Activated naive CD8-positive, alpha-beta T cell treated with anti-CD3 and anti-CD28 coated beads, Interleukin-2, amount 50 U/mL, for 16 hours (primary cell): ENCODE measurements around the gene SLC5A3.

Experiments used
- DNase-seq: peaks from one replicate; pipeline ENCODE4 v3.0.0-alpha.2; 2020; ENCODE audit warnings: low read depth, low spot score

Gene SLC5A3

DNA sequence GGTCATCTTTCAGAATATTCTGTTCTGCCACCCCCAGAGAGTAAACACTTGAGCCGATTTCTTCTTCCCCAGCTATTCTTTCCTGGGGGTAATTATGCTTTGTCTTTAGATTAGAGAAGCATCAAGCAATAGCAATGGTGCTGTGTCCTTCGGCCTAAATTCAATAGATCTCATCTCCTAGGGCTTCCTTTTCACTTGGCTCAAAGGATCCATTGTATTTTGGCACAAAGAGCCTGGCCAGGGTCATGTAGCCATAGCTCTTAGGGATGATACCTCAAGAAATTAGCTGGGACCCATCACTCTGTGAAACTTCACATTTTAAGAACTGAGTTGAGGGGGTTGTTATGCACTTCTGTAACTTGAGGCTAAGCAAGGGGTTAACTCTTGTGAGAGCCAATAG is 27.0 kb downstream of the SLC5A3 start:
- DNase-seq, result no peak

GRCh38 chr21:34100790-34101189 is 27.4 kb downstream of the SLC5A3 start:
- no peak for DNase-seq

DNA sequence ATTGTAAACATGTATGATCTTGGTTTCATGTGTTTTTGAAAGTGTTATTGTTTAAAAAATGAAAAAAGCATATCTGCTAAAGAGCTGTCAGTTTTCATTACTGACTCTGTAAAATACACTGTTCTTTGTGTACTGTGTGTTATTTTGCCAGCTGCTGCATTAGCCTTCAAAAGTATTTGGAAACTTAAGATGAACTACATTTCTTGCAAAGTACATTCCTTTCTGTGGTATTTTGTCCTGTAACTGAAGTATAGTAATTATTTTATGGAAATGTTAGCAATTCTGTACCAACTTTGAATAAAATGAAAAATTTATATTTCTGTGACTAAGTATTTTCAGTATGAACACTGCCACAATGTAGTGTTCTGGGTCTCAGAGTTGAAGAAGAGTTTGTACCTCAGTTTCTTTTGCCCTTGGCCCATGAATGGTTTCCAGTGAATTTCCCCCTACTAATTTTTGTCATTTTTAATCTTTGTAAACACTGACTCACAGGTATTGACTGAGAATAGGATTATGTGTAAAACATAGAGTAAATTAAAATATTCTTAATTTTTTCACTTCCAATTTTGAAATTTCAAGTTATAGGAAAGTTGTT is 32.7 kb downstream of the SLC5A3 start:
- DNase-seq, result no peak

DNA sequence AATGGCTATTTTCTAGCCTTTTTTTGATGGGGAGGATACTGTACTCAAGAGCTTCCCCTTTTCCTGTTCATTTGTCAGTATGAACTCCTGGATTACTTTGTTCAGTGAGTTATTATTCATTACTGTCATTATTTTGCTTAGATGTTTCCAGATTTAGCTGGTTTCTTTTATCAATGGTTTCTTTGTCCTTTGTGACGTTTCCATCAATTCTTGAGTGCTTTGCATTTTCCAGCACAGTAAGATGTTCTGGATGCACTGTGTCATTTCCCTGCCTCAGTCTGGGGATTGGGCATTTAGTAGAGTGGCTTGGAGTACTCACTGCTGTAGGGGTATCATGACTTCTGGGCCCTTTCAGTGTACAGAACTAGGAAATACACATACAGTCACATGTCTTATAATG is 34.2 kb downstream of the SLC5A3 start:
- DNase-seq, result no peak

- DNase-seq, result no peak
Measured at GRCh38 chr21:34109075-34109474, 35.7 kb downstream of the SLC5A3 start.

DNA sequence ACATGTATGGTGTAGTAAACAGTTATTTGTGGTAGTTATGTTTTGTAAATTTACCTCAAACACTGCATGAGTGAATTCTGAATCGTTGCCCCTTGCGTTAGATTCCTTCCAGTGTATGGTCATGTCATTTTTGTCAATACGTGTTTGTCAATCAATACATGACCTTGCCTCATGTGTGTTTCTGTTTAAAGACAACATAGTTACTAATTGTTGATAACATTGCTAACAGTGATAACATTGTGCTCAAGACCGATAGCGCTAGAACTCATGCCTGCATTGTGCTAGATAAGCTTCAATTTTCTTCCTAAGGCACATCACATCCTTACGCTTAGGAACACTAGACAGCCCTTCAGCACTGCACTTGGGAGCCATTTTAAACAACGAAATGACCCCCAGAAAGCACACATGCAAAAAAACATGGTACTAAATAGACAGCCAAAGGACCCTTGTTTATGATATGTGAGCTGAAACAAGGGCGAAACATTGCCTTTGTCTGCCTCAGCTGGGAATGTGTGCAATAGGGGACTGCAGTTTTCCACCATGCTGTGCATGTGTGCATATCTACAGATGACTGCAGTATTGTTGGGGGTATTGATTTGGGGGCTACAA is 37.3 kb downstream of the SLC5A3 start:
- DNase-seq, result no peak

- no peak for DNase-seq
Measured at GRCh38 chr21:34112316-34113033, 39.1 kb downstream of the SLC5A3 start.

- no peak for DNase-seq
Measured at GRCh38 chr21:34113842-34114241, 40.5 kb downstream of the SLC5A3 start.

DNA sequence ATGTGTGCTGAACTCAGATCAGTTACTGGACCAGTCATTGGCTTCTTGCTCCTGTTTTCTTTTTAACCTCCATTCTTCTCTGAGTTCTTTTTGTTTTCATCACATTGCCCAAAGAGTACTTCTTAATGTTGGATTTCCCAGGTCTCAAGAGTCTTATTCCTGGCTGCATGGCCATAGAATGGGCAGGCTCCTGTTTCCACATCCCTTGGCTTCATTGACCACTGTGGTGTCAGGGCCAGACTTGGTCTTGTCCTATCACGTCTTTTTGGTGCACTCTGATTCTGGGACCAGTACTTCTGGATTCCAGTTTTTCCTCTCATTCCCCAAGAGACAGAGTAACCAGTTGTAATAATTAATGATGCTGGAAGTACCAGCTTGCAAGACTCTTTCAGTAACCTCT is 41.8 kb downstream of the SLC5A3 start:
- no peak for DNase-seq

- no peak for DNase-seq
Measured at GRCh38 chr21:34116569-34116968, 43.2 kb downstream of the SLC5A3 start.

- no peak for DNase-seq
Measured at GRCh38 chr21:34120867-34121266, 47.5 kb downstream of the SLC5A3 start.

DNA sequence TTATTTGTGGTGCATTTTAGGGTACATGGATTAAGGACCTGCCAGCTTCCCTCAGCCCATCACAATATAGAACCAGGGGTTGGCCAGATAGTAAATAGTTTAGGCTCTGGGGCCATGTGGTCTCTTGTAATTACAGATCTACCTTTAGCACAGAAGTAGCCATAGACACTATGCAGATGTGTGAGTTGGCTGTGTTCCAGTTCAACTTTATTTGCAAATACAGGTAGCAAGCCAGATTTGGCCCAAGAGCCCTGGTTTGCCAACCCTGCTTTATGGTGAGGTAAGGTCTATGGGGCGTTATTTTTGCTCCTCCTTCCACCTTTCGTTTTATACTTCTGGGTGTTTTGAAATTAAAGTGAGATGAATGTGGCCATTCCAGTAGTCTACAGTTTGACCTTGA is 48.7 kb downstream of the SLC5A3 start:
- no peak for DNase-seq
